Gastroesophageal sphincter (tissue), 3 donors: ENCODE results near the gene LRRC28.

Experiments
- CTCF ChIP-seq, 4 experiments: fragments of 200-600 bp in 2 of 4; fragments of 450-650 bp in 2 of 4; sonication (generic) in 1 of 4; IDR thresholded peaks; one replicate each; pipeline ENCODE4 v1.5.1; 2017 to 2019; ENCODE audit warnings: antibody characterized with exemption in 4 of 4, mild to moderate bottlenecking in 2 of 4, moderate library complexity in 2 of 4
- POLR2AphosphoS5 ChIP-seq: sonication (generic); formaldehyde crosslinking; IDR thresholded peaks from one replicate; pipeline ENCODE4 v1.6.1; 2017; ENCODE audit warnings: antibody characterized with exemption

GRCh38 chr15:99250001-99250400 is 1.3 kb upstream of the LRRC28 start:
- TF ChIP-seq POLR2AphosphoS5 (no peak), CTCF (IDR thresholded peaks at IDR 0.05) (no peak)
